ENCODE results near the gene GLS.
"Not testable (repeated sequence)": the region's sequence is repeated elsewhere in the genome, so short reads cannot be mapped to it uniquely, and the experiment has no call there.

GLS gene

DNA sequence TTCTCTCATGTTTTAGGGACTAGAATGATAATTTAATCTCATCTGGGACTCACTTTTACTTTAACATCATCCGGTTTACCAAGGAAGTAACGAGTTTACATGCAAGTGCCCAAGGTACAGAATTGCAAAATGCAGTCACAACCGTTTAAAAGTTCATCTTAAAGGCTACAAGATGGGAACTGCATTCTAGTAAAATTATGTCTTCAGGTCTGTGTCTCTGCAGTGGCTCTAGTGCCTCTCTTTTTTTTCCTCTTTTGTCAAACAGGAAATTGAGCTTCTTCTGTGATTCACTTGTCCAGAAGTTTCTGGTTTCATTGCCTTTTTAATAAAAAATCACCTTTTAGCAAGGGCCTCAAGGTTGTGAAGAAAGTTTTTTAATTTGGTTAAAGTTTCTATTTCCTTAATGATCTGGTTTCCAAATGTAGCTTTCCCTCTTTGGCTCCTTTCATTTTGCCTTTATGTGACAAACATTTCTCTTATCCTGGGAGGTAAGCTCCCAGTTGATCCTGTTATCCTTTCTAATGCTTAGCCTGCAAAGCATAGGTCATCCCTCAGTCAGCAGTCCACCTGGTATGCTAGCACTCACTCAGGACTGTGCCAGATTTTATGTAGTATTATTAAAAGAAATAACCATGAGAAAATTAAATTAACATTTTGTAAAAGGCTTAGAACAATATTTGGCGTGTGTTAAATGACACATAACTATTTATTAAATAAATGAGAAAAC, 2.4 kb downstream of the GLS start:
- DNase-seq (ENCODE audit: low read depth, low spot score) = no peak

DNA sequence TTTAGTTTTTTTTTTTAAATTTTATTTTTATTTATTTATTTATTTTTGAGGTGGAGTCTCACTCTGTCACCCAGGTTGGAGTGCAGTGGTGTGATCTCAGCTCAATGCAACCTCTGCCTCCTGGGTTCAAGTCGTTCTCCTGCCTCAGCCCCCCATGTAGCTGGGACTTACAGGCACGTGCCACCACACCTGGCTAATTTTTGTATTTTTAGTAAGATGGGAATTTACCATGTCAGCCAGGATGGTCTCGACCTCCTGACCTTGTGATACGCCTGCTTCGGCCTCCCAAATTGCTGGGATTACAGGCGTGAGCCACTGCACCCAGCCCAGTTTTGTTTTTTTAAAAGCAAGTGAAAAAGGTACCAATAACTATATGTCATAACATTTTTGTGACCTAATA, 5.2 kb downstream of the GLS start:
- not testable (repeated sequence) for DNase-seq (ENCODE audit: low read depth, low spot score)

- no peak for DNase-seq (ENCODE audit: low read depth, low spot score)
Measured at GRCh38 chr2:190887089-190887488, 6.5 kb downstream of the GLS start.

GRCh38 chr2:190888449-190888848, 7.8 kb downstream of the GLS start:
- no peak for DNase-seq (ENCODE audit: low read depth, low spot score)

DNA sequence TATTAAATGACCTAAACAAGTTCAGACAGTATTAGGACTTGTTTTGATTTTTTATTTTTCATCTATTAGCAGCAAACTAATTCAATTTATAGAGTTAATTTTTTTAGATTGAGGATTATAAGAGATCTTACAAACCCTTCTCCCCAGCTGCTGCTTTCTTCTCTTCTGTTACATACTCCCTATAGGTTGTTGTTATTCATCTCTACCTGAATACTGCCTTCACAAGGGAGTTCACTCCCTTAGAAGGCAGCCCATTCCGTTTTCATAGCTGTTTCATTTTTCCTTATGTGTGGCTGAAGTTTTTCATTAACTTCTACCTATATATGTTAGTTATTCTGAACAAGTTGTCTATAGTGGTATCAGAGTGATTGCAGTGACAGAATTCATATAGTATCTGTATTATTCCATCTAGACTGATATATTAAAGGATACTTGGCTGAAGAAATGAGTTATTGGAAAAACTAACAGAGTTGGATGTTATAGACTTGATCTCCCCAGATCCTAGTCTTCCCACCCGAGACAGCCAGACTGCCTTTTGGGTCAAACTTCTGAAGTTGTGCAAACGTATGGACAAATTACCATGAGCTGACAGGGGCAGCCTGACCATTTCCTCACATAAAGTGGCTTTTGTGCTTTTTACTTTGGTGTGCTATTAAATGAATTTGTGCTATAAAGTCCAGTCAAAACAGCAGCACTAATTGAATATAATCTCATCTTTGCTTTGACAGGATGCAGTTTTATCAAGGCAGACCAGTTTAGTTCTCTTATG, 8.7 kb downstream of the GLS start:
- no peak for DNase-seq (ENCODE audit: low read depth, low spot score)

- DNase-seq (ENCODE audit: low read depth, low spot score) = no peak
Measured at GRCh38 chr2:190891372-190891771, 10.8 kb downstream of the GLS start.

- no peak for DNase-seq (ENCODE audit: low read depth, low spot score)
Measured at GRCh38 chr2:190891889-190892288, 11.3 kb downstream of the GLS start.

DNA sequence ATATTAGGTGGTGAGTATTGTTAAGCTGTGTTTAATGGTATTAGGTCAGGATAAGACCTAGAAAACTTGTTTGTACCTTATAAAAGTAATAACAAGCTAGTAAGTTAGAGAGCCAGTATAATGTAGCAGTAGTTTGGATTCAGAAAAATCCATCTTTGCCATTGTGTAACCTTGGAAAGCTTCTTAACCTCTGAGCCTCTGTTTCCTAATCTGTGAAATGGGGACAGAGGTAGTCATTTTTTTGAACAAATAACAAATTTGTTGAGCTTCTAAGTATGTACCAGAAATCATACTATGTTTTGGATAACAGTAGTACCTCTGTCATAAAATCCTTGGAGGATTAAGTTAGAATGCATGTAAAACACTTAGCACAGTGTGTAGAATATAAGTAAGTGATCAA, 12.5 kb downstream of the GLS start:
- DNase-seq (ENCODE audit: low read depth, low spot score) = no peak

DNA sequence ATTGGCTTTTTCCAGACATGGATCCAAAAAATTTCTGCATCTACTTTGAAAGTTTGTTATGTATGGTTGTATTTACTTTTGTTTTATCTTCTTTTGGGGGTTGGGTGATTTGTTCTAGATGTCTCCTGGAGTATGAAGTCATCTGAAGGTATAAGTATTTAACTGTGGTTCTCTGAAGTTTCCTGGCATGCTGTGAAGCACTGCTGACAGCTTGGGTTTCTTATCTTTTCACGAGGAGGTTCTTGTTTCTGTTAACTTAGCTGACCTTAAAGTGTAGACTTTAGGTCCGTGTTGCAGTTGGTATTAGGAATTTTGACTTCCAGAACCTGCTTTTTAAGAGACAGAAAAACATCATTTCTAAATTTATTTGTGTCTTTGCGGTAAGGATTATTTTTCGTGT, 15.9 kb downstream of the GLS start:
- DNase-seq (ENCODE audit: low read depth, low spot score) = no peak

GRCh38 chr2:190903693-190904450, 23.3 kb downstream of the GLS start:
- no peak for DNase-seq (ENCODE audit: low read depth, low spot score)

- DNase-seq (ENCODE audit: low read depth, low spot score) = no peak
Measured at GRCh38 chr2:190904640-190905261, 24.1 kb downstream of the GLS start.

- no peak for DNase-seq (ENCODE audit: low read depth, low spot score)
Measured at GRCh38 chr2:190908532-190908931, 27.9 kb downstream of the GLS start.

DNA sequence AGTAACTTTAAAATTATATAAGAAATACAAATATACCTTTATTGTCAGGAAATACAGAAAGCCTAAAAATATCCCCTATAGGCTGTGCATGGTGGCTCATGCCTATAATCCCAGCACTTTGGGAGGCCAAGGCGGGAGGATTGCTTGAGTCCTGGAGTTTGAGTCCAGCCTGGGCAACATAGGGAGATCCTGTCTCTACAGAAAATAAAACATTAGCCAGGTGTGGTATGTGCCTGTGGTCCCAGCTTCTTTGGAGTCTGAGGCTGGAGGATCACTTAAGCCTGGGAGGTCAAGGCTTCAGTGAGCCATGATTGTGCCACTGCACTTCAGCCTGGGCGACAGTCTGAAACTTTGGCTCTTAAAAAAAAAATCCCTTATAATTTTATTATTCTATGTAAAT, 29.1 kb downstream of the GLS start:
- no peak for DNase-seq (ENCODE audit: low read depth, low spot score)

DNA sequence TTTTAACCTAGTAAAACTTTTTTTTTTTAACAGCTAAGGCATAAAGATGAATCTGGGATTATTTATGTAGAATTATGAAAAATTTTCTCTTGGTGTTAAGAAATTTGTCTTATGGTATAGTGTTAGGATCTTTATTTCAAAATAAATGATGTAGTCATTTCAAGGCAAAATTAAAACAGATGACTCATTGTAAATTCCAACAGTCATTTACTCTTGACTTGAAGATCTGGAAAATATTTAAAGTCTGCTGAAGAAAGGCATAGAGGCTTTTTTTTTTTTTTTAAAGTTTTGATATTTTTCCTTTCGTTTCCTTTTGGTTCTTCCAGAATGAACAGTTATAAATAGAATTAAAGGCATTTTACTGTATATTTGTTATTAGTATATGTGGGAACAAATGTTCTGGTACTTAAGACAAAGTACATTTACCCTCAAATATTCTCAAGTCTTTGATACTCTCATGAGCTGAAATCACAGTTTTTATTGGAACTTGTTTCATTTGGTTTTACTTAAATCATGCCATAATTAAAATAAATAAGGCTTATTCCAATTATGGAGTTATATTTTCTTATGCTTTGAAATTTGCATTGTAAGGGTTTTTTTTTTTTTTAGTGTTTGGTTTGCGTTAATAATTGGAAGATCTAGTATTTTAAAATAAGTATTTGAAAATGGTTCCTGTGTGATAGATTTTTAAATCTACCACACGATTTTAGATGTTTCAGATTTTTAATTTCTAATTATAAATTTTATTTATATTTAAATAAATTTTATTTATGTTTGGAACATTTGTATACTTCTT, 29.9 kb downstream of the GLS start:
- DNase-seq (ENCODE audit: low read depth, low spot score) = no peak

DNA sequence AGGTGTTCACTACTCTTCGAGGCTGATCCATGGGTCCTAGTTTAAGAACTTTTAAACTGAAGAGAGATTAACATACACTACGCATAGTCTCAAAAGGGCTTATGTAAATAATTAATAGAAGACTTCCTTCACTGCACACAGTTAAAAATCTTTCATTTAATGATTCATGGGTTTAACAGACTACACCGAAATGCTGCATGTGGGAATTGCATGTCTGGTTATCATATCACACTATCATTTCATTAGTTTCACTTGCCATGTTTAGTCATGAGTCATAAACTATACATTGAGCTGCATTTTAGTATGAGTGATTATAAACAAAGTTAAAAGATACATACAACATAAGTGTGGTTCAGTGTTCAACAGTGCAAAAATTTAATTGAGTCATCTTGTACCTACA, 31.2 kb downstream of the GLS start:
- DNase-seq (ENCODE audit: low read depth, low spot score) = no peak

GRCh38 chr2:190912726-190913125, 32.1 kb downstream of the GLS start:
- DNase-seq (ENCODE audit: low read depth, low spot score) = no peak

GRCh38 chr2:190913725-190914124, 33.1 kb downstream of the GLS start:
- no peak for DNase-seq (ENCODE audit: low read depth, low spot score)

- DNase-seq (ENCODE audit: low read depth, low spot score) = no peak
Measured at GRCh38 chr2:190916829-190917228, 36.2 kb downstream of the GLS start.

GRCh38 chr2:190920085-190920484, 39.5 kb downstream of the GLS start:
- DNase-seq (ENCODE audit: low read depth, low spot score) = no peak

GRCh38 chr2:190922376-190922775, 41.8 kb downstream of the GLS start:
- DNase-seq (ENCODE audit: low read depth, low spot score) = no peak

DNA sequence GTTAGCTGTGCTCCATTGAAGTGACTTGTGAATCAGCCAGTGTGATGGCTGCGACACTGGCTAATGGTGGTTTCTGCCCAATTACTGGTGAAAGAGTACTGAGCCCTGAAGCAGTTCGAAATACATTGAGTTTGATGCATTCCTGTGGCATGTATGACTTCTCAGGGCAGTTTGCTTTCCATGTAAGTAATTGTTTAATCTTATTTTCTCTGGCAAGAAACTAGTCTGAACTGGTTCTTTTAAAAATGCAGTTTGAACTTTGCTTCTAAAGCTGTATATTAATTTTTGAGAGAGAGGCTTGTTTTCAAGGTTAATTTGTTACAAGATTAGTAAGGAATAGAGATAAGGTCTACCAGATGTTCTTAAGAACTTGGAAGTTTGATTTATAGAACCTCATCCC, 46.7 kb downstream of the GLS start:
- DNase-seq (ENCODE audit: low read depth, low spot score) = no peak

All from activated naive CD8-positive, alpha-beta T cell treated with anti-CD3 and anti-CD28 coated beads, Interleukin-2, amount 50 U/mL, for 16 hours (primary cell).